Measurements from ENCODE around the gene C5AR1. TPM values are rescaled to one million over a fixed set of nuclear protein-coding genes. Genes with fewer than 3 reads are reported as not detected.

Gene C5AR1
- 0.09 TPM in 1 of 2 replicates, not detected in the other for total RNA-seq

DNA sequence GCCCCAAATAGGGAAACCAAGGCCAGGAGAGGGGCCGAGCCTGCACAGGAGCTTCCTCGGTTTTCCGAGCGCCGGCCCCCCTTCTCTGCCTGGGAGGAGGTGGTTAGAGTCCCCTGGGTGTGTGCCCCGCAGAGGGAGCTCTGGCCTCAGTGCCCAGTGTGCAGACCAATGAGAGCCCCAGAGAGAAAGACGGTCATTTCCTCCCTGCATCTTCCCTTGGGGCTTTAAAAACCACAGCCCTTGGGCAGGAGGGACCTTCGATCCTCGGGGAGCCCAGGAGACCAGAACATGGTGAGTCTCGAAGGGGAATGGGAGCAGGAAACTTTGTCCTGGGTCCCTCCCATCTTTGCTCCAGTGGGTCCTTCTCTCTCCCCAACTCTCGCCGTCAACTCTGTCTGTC is at the start of gene C5AR1:
Gene C5AR1, plus strand, starts transcription at position 254 of the 400 bp plus-strand sequence. Its CDS starts 35 bp downstream, at position 289.

DNA sequence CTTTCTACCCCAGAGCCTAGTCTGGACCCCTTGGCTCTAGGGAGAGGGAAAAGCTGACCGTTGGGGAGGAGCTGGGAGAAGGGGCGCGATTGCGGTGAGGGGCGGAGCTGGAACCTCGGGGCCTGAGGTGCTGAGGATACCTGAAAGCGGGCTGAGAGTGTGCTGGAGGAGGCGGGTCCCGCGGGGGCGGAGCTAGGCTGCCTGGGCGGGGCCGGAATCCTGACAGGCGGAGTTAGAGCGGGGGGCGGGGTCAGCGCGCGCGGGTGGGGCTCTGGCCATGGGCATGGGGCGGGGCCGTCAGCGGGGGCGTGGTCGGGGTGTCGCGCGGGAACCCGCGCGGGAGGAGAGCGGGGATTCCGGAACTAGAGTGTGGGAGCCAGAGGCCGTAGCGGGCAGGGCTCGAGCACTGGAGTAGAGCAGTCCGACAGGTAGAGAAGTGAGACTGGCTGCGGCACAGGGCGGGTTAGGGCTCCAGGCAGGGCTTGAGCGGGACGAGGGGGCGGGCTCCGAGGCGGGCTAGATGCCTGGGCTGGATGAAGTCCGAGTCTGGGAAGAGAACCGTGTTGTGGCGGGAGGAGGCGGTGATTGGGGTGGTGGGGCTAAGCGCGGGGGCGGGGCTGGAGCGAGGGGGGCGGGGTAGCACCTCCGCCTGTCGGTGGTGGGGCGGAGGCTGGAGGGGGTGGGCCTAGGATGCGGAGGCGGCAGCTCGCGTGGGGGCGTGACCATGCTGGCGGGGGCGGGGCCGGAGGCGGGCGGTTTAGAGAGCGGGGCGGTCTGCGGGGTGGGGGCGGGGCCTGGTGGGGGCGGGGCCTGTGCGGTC is 35.4 kb upstream of the C5AR1 start, which contains the start of gene INAFM1:
Gene INAFM1, plus strand, starts transcription at position 815 of the 820 bp plus-strand sequence. CDS start 35 bp downstream, outside the sequence.

DNA sequence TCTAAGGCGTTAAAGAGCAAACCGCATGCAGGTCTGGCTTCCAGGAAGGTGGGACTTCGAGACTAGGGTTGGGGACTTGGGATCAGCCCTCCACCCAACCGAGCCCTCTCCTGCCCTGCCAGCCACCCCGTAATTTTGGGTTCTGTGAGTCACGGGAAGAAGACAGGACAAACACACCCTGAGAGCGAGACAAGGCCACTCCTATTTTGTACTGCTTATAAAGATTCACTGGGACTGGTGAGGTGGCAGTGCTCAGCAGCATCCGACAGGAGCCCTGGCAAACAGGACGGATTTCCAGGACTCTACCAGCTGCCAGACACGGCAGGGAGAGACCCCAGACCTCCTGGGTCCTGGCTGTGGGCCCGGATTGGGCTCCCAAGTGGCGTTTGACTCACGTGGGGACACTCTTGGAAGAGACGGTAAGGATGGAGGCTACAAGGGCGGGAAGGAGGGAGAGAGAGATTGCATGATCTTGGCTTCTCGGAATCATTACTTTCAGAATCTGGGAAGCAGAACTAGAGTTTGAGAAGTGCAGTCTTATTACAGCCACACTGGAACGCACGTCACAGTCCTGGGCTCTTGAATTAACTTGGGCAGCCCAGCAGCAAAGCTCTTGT is 22.4 kb downstream of the C5AR1 start, which contains the start of gene C5AR2:
Gene C5AR2, plus strand, starts transcription at position 245 of the 617 bp plus-strand sequence. CDS start 8,625 bp downstream, outside the sequence.

DNA sequence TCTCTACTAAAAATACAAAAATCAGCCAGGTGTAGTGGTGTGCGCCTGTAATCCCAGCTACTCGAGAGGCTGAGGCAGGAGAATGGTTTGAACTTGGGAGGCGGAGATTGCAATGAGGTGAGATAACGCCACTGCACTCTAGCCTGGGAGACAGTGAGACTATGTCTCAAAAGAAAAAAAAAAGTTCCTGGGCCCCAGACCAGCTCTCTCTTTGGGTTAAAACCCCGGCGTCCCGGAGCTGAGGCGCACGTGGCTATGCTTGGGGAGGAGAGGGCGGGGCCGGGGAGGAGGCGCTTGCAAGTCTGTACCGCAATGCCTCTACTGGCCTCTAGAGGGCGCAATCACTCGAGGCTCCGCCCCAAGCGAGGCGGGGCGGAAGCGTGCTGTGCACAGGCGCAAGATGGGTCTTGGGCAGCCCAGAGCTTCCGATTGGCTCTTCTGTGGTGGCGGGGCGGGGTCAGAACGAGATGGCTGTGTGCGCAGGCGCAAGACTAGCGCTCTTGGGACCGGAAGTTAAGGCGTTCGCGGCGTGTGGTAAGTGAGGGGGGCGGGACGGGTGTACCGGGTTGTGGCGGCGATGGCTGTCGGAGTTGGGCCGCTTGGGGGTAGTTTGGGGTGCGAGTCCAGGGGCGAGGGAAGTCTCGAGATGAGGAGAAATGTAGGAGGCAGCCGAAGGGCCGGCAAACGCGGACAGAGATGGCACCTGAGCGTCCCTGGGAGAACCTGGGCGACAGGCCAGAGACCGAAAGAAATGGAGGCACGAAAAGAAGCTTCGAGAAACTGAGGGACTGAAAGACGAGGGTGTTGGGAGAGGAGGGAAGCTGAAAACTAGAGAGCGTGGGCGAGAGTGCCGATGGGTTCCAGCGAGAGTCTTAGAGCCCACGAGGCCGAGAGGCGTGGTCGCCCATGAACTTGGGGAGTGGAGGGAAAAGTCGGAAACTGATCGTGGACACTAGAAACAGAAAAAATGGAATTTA is 39.4 kb downstream of the C5AR1 start, which contains the start of gene DHX34:
Gene DHX34, plus strand, starts transcription at position 497 of the 977 bp plus-strand sequence. CDS start 3,716 bp downstream, outside the sequence.

Other genes with a start within 250 kb of the C5AR1 start
- gene ZC3H4, start 196.1 kb upstream of the C5AR1 start, total RNA-seq, result 7.5 and 9.8 TPM in 2 replicates
- 115 and 116 TPM in 2 replicates for gene SAE1, start 179.0 kb upstream of the C5AR1 start, total RNA-seq
- 11.7 and 16.5 TPM in 2 replicates for gene BBC3, start 78.7 kb upstream of the C5AR1 start, total RNA-seq
- 5.4 and 7.9 TPM in 2 replicates for gene CCDC9, start 53.3 kb upstream of the C5AR1 start, total RNA-seq
- gene INAFM1, start 35.0 kb upstream of the C5AR1 start, total RNA-seq, result 2.6 and 4.4 TPM in 2 replicates
- gene C5AR2, start 22.3 kb downstream of the C5AR1 start, total RNA-seq, result 0.14 and 0.18 TPM in 2 replicates
- 5.0 and 6.2 TPM in 2 replicates for gene DHX34, start 39.5 kb downstream of the C5AR1 start, total RNA-seq
- gene MEIS3, start 109.7 kb downstream of the C5AR1 start, total RNA-seq, result 81.5 and 86.7 TPM in 2 replicates
- 0.18 TPM in 1 of 2 replicates, not detected in the other for gene SLC8A2, start 162.0 kb downstream of the C5AR1 start, total RNA-seq
- 4.1 and 4.3 TPM in 2 replicates for gene KPTN, start 174.4 kb downstream of the C5AR1 start, total RNA-seq
- gene NAPA, start 205.2 kb downstream of the C5AR1 start, total RNA-seq, result 50.0 and 54.6 TPM in 2 replicates